Stomach (tissue), 9 donors: ENCODE data around the gene AVPR2. TPM values are rescaled to one million over a fixed set of nuclear protein-coding genes. Genes with fewer than 3 reads are reported as not detected.

Source experiments
- DNase-seq, 2 donors: peaks; one replicate each; pipeline versions ENCODE4 v3.0.0 to v3.0.0-alpha.2; 2013 to 2019
- H3K27ac ChIP-seq, 5 donors: fragments of 200-600 bp in 4 of 5; sonication (generic) in 4 of 5; one replicate each; pipeline ENCODE4 v1.5.1; 2013 to 2019; ENCODE audit warnings: mild to moderate bottlenecking in 1 of 5, moderate library complexity in 1 of 5
- H3K27me3 ChIP-seq, 3 donors: fragments of 200-600 bp; sonication (generic); one replicate each; pipeline ENCODE4 v1.5.1; 2017 to 2019; ENCODE audit warnings: mixed run types in 1 of 3
- H3K36me3 ChIP-seq, 4 donors: fragments of 200-600 bp; sonication (generic); 1 replicate in 3 of 4; 2 replicates in 1 of 4; pipeline ENCODE4 v1.5.1; 2016 to 2019
- H3K4me1 ChIP-seq, 4 donors: fragments of 200-600 bp; sonication (generic); one replicate each; pipeline ENCODE4 v1.5.1; 2016 to 2019
- H3K4me3 ChIP-seq, 4 donors: fragments of 200-600 bp; sonication (generic) in 3 of 4; one replicate each; pipeline ENCODE4 v1.5.1; 2016 to 2019; ENCODE audit warnings: mild to moderate bottlenecking in 1 of 4
- H3K9me3 ChIP-seq, 4 donors: fragments of 200-600 bp; sonication (generic); one replicate each; pipeline ENCODE4 v1.5.1; 2016 to 2019
- EP300 ChIP-seq: sonication (generic); formaldehyde crosslinking; IDR thresholded peaks from one replicate; pipeline ENCODE4 v1.6.1; 2017; ENCODE audit warnings: antibody characterized with exemption
- POLR2A ChIP-seq, 4 donors: fragments of 450-650 bp; IDR thresholded peaks; one replicate each; pipeline ENCODE4 v1.6.1; 2016; ENCODE audit warnings: antibody characterized with exemption in 4 of 4, control low read depth in 2 of 4, mild to moderate bottlenecking in 1 of 4, moderate library complexity in 1 of 4
- POLR2AphosphoS5 ChIP-seq, 3 donors: sonication (generic); formaldehyde crosslinking; IDR thresholded peaks; one replicate each; pipeline ENCODE4 v1.6.1; 2016; ENCODE audit warnings: antibody characterized with exemption in 3 of 3
- WGBS, 5 donors: extraction: QIAGEN DNeasy Blood & Tissue Kit in 3 of 5; methylation state at CpG; one replicate each; pipeline versions ENCODE4 v1.1.5 to v1.1.7; 2013 to 2018; 5-methylcytosine and 5-hydroxymethylcytosine counted together
- intact Hi-C: fragments of 100-400 bp; cut with DNase I; formaldehyde crosslinking; loops from one replicate; pipeline ENCODE4 v1.15.1; 2023; ENCODE audit warnings: low total_unique reads
- polyA plus RNA-seq, 3 donors: library from polyadenylated mRNA; stranded (reverse); fragments of 200-250 nt; gene quantifications; one replicate each; pipeline ENCODE4 v1.2.3, GENCODE V29; 2013
- total RNA-seq, 5 donors: library from RNA; depleted of rRNA; stranded (reverse); fragments of >200 nt; gene quantifications; one replicate each; pipeline versions ENCODE4 v1.1.0 to v1.2.3, GENCODE V29; 2014 to 2016
- TF ChIP-seq, protein P1 (sequence below), 7 experiments: fragments of 450-650 bp in 4 of 7; fragments of 200-600 bp in 3 of 7; sonication (generic) in 3 of 7; IDR thresholded peaks; one replicate each; pipeline ENCODE4 v1.5.1; 2016 to 2019; ENCODE audit warnings: antibody characterized with exemption in 7 of 7, control low read depth in 2 of 7, mild to moderate bottlenecking in 1 of 7
- donor health status: healthy with polysubstance abuse.
- donor health status: Bipolar disorder and iron deficiency.
- donor health status: healthy.

AVPR2 gene
- total and polyA plus RNA-seq, 8 donors: 0.19 to 1.4 (median 0.72) TPM; not detected in 4

DNA sequence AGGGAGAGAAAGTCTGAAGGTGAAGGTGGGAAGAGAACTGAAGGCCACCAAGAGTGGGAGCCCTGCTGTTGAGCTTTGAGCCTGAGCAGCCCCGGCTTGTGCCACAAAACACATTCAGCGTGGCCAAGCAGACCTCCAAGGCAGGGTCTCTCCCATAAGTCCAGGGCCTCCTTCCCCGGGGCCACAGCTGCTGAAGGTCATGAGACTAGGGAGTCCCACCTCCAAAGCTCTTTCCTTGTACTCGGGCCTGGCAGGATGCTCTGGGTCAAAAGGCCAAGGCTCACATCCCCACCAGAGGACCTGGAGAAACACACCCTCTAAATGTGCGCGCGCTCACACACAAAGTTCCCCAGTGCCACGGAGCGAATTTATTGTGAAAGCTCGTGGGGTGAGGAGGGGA, 25.1 kb downstream of the AVPR2 start:
- H3K9me3 ChIP-seq: no peaks in the 10 kb centered on the region
- no peak overlapping the region for H3K4me3 ChIP-seq
- peak overlapping the region in 3 of 5 donors; percentile 79 to 96 (median 95) for H3K27ac ChIP-seq
- peaks cover 7 to 63% (median 46%) of the 10 kb centered on the region in 4 donors for H3K4me1 ChIP-seq
- no peak for DNase-seq
- TF ChIP-seq EP300: no peak
- no peak for TF ChIP-seq POLR2A (IDR thresholded peaks at IDR 0.05)
- TF ChIP-seq POLR2AphosphoS5 (IDR thresholded peaks at IDR 0.05): no peak
- TF ChIP-seq, protein P1, sequence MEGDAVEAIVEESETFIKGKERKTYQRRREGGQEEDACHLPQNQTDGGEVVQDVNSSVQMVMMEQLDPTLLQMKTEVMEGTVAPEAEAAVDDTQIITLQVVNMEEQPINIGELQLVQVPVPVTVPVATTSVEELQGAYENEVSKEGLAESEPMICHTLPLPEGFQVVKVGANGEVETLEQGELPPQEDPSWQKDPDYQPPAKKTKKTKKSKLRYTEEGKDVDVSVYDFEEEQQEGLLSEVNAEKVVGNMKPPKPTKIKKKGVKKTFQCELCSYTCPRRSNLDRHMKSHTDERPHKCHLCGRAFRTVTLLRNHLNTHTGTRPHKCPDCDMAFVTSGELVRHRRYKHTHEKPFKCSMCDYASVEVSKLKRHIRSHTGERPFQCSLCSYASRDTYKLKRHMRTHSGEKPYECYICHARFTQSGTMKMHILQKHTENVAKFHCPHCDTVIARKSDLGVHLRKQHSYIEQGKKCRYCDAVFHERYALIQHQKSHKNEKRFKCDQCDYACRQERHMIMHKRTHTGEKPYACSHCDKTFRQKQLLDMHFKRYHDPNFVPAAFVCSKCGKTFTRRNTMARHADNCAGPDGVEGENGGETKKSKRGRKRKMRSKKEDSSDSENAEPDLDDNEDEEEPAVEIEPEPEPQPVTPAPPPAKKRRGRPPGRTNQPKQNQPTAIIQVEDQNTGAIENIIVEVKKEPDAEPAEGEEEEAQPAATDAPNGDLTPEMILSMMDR (IDR thresholded peaks at IDR 0.05): no peak
- H3K27me3 ChIP-seq: peaks cover 0 to 6% (median 0%) of the 10 kb centered on the region in 3 donors
- WGBS, 5 donors: 78 to 93% (median 80%) methylated on average over 2 to 10 of the region's 10 CpGs
- intact Hi-C loops: no loop called here
- peaks cover 4 to 36% (median 29%) of the 10 kb centered on the region in 4 donors for H3K36me3 ChIP-seq

DNA sequence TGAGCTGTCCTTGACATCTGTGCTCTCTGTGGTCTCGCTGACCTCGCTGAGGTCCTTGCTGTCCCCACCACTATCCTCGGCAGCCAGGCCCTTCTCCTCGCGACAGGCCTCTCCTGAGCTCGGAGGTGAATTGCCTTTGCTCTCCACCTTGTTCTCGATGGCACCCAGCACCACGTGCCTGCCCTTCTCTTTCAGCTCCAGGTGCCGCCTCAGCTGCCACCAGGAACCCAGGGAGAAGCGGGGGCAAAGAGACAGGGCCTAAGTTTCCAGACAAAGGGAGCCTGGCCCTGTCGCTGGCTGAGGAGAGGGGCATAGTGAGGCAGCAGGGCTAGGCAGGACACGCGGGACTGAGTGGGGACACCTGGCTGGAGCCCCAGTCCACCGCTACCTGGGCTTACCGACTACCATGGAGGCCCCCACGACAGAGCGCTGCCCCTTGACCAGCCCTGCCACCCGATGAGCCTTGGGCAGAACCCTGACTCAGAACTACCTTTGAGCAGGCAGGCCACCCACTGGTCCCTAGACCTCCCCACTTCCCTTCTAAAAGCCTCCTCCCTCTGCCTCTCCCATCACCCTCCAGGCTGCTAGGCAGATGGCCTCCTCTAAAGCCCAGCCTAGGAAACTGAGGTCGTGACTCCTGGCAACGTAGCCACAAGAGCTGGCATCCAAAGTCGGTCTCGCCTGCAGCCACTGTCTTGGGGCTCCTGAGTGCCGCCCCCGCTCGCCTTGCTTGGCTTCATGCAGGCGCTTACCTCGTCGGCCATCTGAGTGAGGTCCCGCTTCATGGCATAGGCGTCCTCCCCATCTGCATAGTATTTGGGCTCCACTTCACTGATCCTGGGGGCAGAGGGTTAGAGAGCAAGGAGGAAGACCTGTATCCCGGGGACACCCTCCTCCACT, 25.8 kb downstream of the AVPR2 start:
- no peak for TF ChIP-seq POLR2A (IDR thresholded peaks at IDR 0.05)
- TF ChIP-seq, protein P1 (IDR thresholded peaks at IDR 0.05): no peak
- no peak for TF ChIP-seq POLR2AphosphoS5 (IDR thresholded peaks at IDR 0.05)
- TF ChIP-seq EP300: no peak
- WGBS, 5 donors: 88 to 91% (median 91%) methylated on average over 10 to 31 of the region's 31 CpGs
- intact Hi-C loops: no loop called here
- DNase-seq: no peak
- no peaks in the 10 kb centered on the region for H3K9me3 ChIP-seq
- H3K27ac ChIP-seq: peak overlapping the region in 1 of 5 donors; percentile 96
- peaks cover 4 to 36% (median 29%) of the 10 kb centered on the region in 4 donors for H3K36me3 ChIP-seq
- H3K27me3 ChIP-seq: peaks cover 0 to 6% (median 0%) of the 10 kb centered on the region in 3 donors
- peaks cover 7 to 64% (median 45%) of the 10 kb centered on the region in 4 donors for H3K4me1 ChIP-seq
- no peak overlapping the region for H3K4me3 ChIP-seq

DNA sequence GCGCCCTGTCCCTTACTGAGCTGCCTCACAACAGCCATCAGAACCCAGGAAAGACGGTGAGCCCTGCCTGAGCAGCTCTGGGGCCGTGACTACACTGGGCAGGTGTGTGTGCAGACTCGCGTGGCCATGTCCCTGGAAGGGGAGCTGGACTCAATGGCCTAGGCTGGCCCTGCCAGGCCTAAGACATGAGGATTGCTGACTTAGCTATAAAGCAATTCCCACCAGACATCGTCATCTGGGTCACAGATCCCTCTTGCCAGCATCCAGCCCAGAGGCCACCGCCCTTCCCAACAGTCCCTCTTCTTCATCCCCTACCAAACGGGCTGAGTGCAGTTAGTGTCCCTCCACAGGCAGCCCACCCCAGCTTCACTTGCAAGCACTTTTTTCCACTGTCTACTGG, 26.7 kb downstream of the AVPR2 start:
- no peak for DNase-seq
- TF ChIP-seq POLR2A (IDR thresholded peaks at IDR 0.05) (no peak), EP300 (no peak), POLR2AphosphoS5 (IDR thresholded peaks at IDR 0.05) (no peak)
- TF ChIP-seq, protein P1 (IDR thresholded peaks at IDR 0.05): no peak
- Histone ChIP-seq H3K4me3 (no peak overlapping the region), H3K27ac (no peak overlapping the region), H3K9me3 (no peaks in the 10 kb centered on the region), H3K27me3 (peaks cover 0 to 6% (median 0%) of the 10 kb centered on the region in 3 donors), H3K36me3 (peaks cover 4 to 36% (median 29%) of the 10 kb centered on the region in 4 donors), H3K4me1 (peaks cover 7 to 68% (median 51%) of the 10 kb centered on the region in 4 donors)
- intact Hi-C loops: no loop called here
- 84 to 95% (median 93%) methylated on average over 6 to 8 of the region's 8 CpGs for WGBS, 5 donors

DNA sequence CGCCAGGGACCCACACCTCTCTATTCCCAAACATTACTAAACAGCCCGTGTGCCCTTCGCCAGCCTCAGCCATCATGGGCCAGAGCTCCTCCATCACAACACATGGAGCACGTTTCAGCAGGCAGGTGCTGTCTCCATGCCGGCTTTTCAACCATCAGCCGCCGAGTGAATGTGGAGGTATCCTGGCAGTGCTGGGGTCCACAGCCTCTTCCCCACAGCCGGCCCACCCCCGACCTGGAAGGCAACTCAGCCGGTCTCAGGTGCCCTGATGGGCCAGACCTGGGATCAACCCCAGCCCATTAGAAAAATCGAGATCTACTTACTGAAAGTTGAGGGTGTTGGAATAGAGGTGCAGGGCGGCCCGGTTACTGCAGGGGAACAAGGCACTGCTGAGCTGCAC, 27.3 kb downstream of the AVPR2 start:
- H3K9me3 ChIP-seq: no peaks in the 10 kb centered on the region
- intact Hi-C loops: no loop called here
- TF ChIP-seq POLR2A (IDR thresholded peaks at IDR 0.05): no peak
- TF ChIP-seq, protein P1 (IDR thresholded peaks at IDR 0.05): no peak
- no peak for TF ChIP-seq EP300
- no peak for TF ChIP-seq POLR2AphosphoS5 (IDR thresholded peaks at IDR 0.05)
- DNase-seq: no peak
- WGBS, 5 donors: 92 to 95% (median 92%) methylated on average over 13 of the region's 13 CpGs
- no peak overlapping the region for H3K4me3 ChIP-seq
- H3K4me1 ChIP-seq: peaks cover 4 to 62% (median 47%) of the 10 kb centered on the region in 4 donors
- no peak overlapping the region for H3K27ac ChIP-seq
- H3K27me3 ChIP-seq: peaks cover 0 to 3% (median 0%) of the 10 kb centered on the region in 3 donors
- peaks cover 4 to 36% (median 29%) of the 10 kb centered on the region in 4 donors for H3K36me3 ChIP-seq
